Astrocyte of the spinal cord (primary cell): ENCODE results near the gene GALNT17.
A peak's percentile ranks its signal among the peaks of the same experiment; 100 is the strongest.

Source experiments
- DNase-seq: peaks from one replicate; pipeline ENCODE4 v3.0.0; 2011; ENCODE audit warnings: low read depth, low spot score
- H3K4me3 ChIP-seq: 2 replicates; pipeline ENCODE4 v1.5.1; 2011; ENCODE audit warnings: low read depth, mild to moderate bottlenecking, low read length, moderate library complexity
- CTCF ChIP-seq: IDR thresholded peaks from 2 replicates; pipeline ENCODE4 v1.5.1; 2012; ENCODE audit warnings: low read depth, mild to moderate bottlenecking, low read length, inconsistent platforms
- in situ Hi-C: cut with HindIII; loops from 2 replicates; pipeline ENCODE4 v1.10.0; 2017; ENCODE audit warnings: low sequenced_read_pairs

GALNT17 gene

GRCh38 chr7:71598553-71598952 lies 466.6 kb downstream of the GALNT17 start:
- TF ChIP-seq CTCF = no peak
- no peak for DNase-seq
- H3K4me3 ChIP-seq = no peak overlapping the region
- in situ Hi-C loops = no loop called here

GRCh38 chr7:71601851-71602250 lies 469.9 kb downstream of the GALNT17 start:
- no peak overlapping the region for H3K4me3 ChIP-seq
- in situ Hi-C loops = no loop called here
- DNase-seq = no peak
- no peak for TF ChIP-seq CTCF

GRCh38 chr7:71604818-71605414 lies 473.0 kb downstream of the GALNT17 start:
- H3K4me3 ChIP-seq = no peak overlapping the region
- in situ Hi-C loops = no loop called here
- no peak for TF ChIP-seq CTCF
- no peak for DNase-seq

- no peak overlapping the region for H3K4me3 ChIP-seq
- TF ChIP-seq CTCF = no peak
- in situ Hi-C loops = no loop called here
- peak; percentile 45 for DNase-seq
Observed at GRCh38 chr7:71611986-71612385, 480.0 kb downstream of the GALNT17 start.

- in situ Hi-C loops = no loop called here
- no peak for TF ChIP-seq CTCF
- DNase-seq = peak; percentile 57
- no peak overlapping the region for H3K4me3 ChIP-seq
Observed at GRCh38 chr7:71612911-71613310, 481.0 kb downstream of the GALNT17 start.

- no peak overlapping the region for H3K4me3 ChIP-seq
- in situ Hi-C loops = no loop called here
Observed at GRCh38 chr7:71613313-71613712, 481.4 kb downstream of the GALNT17 start.

More at GRCh38 chr7:71613313-71613712, 481.4 kb downstream of the GALNT17 start:
- peak; percentile 43 for DNase-seq
- no peak for TF ChIP-seq CTCF
